Esophagus muscularis mucosa (tissue), 4 donors: ENCODE measurements around the gene CSH1. TPM values are rescaled to one million over a fixed set of nuclear protein-coding genes. Genes with fewer than 3 reads are reported as not detected.
A peak's percentile ranks its signal among the peaks of the same experiment; 100 is the strongest.

Experiments
- DNase-seq: peaks from one replicate; pipeline ENCODE4 v3.0.0-alpha.2; 2017; ENCODE audit errors: extremely low spot score
- H3K27ac ChIP-seq, 4 donors: fragments of 200-600 bp; sonication (generic); replicated peaks in 1 of 4; 1 replicate in 3 of 4; 2 replicates in 1 of 4; pipeline ENCODE4 v1.5.1; 2016 to 2019; ENCODE audit warnings: mild to moderate bottlenecking in 1 of 4
- H3K27me3 ChIP-seq, 4 donors: fragments of 200-600 bp; sonication (generic); one replicate each; pipeline versions ENCODE4 v1.5.1 to v1.6.0; 2016 to 2019
- H3K36me3 ChIP-seq, 4 donors: fragments of 200-600 bp; sonication (generic); one replicate each; pipeline ENCODE4 v1.5.1; 2016 to 2019
- H3K4me1 ChIP-seq, 4 donors: fragments of 200-600 bp; sonication (generic); one replicate each; pipeline ENCODE4 v1.5.1; 2016 to 2019
- H3K4me3 ChIP-seq, 4 donors: fragments of 200-600 bp; sonication (generic); 1 replicate in 2 of 4; 2 replicates in 2 of 4; pipeline ENCODE4 v1.5.1; 2016 to 2019; ENCODE audit warnings: mild to moderate bottlenecking in 4 of 4, moderate library complexity in 1 of 4
- H3K9me3 ChIP-seq, 4 donors: fragments of 200-600 bp; sonication (generic); 1 replicate in 3 of 4; 2 replicates in 1 of 4; pipeline ENCODE4 v1.5.1; 2016 to 2019
- EP300 ChIP-seq: sonication (generic); formaldehyde crosslinking; IDR thresholded peaks from one replicate; pipeline ENCODE4 v1.6.1; 2017; ENCODE audit warnings: antibody characterized with exemption
- POLR2A ChIP-seq: fragments of 450-650 bp; IDR thresholded peaks from one replicate; pipeline ENCODE4 v1.6.1; 2017; ENCODE audit warnings: antibody characterized with exemption, moderate library complexity, mild to moderate bottlenecking, low read depth
- POLR2AphosphoS5 ChIP-seq, 2 donors: sonication (generic); formaldehyde crosslinking; IDR thresholded peaks; one replicate each; pipeline ENCODE4 v1.6.1; 2017; ENCODE audit warnings: antibody characterized with exemption in 2 of 2
- WGBS: methylation state at CpG from one replicate; pipeline ENCODE4 v1.1.5; 2018; 5-methylcytosine and 5-hydroxymethylcytosine counted together
- intact Hi-C: fragments of 100-400 bp; cut with DNase I; formaldehyde crosslinking; loops from one replicate; pipeline ENCODE4 v1.15.1; 2023
- small RNA-seq, 3 donors: library from RNA; depleted of rRNA; stranded (forward); fragments of <200 nt; gene quantifications; one replicate each; pipeline ENCODE3, GENCODE V24; 2016
- total RNA-seq, 4 donors: library from RNA; depleted of rRNA; stranded (reverse); fragments of >200 nt; gene quantifications; one replicate each; pipeline versions ENCODE4 v1.1.0 to v1.2.1, GENCODE V29; 2016
- TF ChIP-seq, protein P1 (sequence below), 3 experiments: fragments of 200-600 bp in 2 of 3; fragments of 450-650 bp in 1 of 3; sonication (generic) in 2 of 3; IDR thresholded peaks; one replicate each; pipeline ENCODE4 v1.5.1; 2017 to 2019; ENCODE audit warnings: antibody characterized with exemption in 3 of 3, mild to moderate bottlenecking in 2 of 3, moderate library complexity in 1 of 3

CSH1 gene
- total RNA-seq, 4 donors from 2014 or later: not detected

DNA sequence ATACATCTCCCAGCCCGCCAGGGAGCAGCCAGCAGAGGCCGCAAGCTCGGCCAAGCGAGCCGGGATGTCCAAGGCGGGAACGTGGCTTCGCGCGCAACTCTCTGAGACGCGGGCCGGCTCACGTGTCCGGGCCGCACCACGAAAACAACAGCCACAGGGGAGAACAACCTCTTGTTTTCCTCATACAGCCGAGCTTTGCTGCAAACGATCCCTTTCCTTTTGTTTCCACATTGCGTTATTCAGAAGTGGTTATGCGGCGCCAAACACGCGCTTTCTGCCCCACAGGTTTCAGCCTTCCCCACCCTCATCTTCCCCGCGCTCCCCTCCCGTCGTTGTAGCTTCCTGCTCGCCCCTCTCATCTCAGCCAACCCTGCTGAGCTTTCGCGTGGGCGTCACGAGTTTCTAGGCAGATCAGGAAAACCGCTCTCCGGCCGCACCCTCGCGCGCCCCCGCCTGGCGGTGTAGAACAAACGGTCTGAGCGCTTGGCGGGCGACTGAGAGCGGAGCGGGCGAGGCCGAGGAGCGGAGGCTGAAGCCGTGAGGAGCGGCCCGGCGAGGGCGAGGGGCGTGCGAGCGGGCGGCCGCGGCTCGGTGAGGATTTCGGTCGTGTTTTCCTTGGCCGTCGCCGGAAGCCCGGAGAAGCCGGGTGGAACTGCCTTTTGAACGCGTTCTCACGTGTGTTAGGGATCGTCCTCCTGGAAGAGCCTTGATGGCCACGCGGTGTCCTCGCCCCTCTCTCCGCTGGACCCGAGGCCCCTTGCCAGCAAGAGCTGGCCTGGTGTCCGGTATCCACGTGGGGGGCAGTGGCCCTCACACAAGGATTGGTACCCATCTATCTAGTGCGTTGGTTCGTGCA lies 47.3 kb downstream of the CSH1 start:
- Histone ChIP-seq H3K36me3 (no peaks in the 10 kb centered on the region), H3K9me3 (no peaks in the 10 kb centered on the region), H3K4me1 (peaks cover 8 to 17% (median 16%) of the 10 kb centered on the region in 4 donors), H3K4me3 (peak overlapping the region; percentile 40 to 49 (median 44)), H3K27me3 (no peaks in the 10 kb centered on the region), H3K27ac (peak overlapping the region; percentile 60 to 77 (median 64))
- no peak for TF ChIP-seq POLR2A
- TF ChIP-seq, protein P1, sequence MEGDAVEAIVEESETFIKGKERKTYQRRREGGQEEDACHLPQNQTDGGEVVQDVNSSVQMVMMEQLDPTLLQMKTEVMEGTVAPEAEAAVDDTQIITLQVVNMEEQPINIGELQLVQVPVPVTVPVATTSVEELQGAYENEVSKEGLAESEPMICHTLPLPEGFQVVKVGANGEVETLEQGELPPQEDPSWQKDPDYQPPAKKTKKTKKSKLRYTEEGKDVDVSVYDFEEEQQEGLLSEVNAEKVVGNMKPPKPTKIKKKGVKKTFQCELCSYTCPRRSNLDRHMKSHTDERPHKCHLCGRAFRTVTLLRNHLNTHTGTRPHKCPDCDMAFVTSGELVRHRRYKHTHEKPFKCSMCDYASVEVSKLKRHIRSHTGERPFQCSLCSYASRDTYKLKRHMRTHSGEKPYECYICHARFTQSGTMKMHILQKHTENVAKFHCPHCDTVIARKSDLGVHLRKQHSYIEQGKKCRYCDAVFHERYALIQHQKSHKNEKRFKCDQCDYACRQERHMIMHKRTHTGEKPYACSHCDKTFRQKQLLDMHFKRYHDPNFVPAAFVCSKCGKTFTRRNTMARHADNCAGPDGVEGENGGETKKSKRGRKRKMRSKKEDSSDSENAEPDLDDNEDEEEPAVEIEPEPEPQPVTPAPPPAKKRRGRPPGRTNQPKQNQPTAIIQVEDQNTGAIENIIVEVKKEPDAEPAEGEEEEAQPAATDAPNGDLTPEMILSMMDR (IDR thresholded peaks at IDR 0.05): peak; percentile 65 to 83 (median 73)
- TF ChIP-seq POLR2AphosphoS5 (IDR thresholded peaks at IDR 0.05): peak; percentile 51 to 64
- TF ChIP-seq EP300: no peak
- peak; percentile 98 for DNase-seq
- WGBS: 28% methylated on average over 49 of the region's 82 CpGs
- intact Hi-C loops: no loop called here

DNA sequence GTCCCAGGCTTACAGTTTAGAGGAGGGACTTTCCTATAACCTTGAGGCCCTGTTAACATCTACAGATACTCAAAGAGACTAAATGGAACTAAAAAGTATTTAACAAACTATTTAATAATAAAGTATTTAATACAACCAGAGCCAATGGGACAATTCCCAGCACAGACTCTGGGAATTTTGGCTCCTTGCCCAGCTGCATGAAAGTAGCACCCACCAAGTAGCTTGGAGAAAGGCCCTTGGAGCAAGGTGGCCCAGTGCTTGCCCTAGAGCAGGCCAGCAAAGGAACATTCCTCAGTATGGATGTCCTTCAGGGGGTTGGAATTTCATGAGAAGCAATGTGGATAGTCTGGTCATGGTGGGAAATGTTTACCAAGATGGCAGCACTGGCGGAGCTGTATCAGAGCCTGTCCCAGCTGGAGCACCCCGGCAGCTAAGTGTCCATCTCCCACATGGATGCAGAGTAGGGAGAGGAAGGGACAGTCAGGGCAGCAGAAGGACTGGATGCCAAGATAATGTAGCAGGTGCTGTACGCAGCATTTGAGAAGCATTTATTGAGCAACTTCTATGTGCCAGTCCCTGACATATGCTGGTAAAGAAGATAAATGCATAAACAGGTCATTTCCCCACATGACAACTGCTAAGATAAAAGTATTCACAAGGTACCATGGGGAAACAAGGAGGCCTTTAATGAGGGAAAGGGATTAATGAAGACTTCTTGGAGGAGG lies 48.7 kb downstream of the CSH1 start:
- intact Hi-C loops: no loop called here
- no peak for TF ChIP-seq POLR2A
- TF ChIP-seq, protein P1 (IDR thresholded peaks at IDR 0.05): no peak
- WGBS: 65% methylated on average over 3 of the region's 3 CpGs
- Histone ChIP-seq H3K4me3 (no peak overlapping the region), H3K9me3 (no peaks in the 10 kb centered on the region), H3K27me3 (no peaks in the 10 kb centered on the region), H3K4me1 (peaks cover 15 to 26% (median 23%) of the 10 kb centered on the region in 4 donors), H3K27ac (no peak overlapping the region), H3K36me3 (no peaks in the 10 kb centered on the region)
- DNase-seq: no peak

DNA sequence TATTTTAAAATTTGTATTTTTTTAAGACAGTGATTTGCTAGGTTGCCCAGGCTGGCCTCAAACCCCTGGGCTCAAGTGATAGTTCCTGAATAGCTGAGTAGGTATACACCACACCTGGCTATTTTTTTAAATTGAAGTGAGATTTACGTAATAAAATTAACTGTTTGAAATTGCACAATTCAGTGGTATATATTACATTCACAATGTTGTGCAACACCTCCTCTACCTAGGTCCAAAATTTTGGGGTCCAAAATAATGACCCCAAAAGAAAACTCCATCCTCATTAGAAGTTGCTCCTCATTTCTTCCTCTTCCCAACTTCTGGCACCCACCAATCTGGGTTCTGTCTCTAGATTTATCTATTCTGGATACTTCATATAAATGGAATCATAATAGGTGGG lies 50.9 kb downstream of the CSH1 start:
- Histone ChIP-seq H3K9me3 (no peaks in the 10 kb centered on the region), H3K27ac (no peak overlapping the region), H3K36me3 (no peaks in the 10 kb centered on the region), H3K27me3 (no peaks in the 10 kb centered on the region), H3K4me1 (peaks cover 25 to 39% (median 34%) of the 10 kb centered on the region in 4 donors), H3K4me3 (no peak overlapping the region)
- DNase-seq: no peak
- TF ChIP-seq POLR2A: no peak
- TF ChIP-seq, protein P1 (IDR thresholded peaks at IDR 0.05): no peak
- no peak for TF ChIP-seq POLR2AphosphoS5 (IDR thresholded peaks at IDR 0.05)
- no peak for TF ChIP-seq EP300
- 32% methylated on average over 1 of the region's 1 CpG for whole genome bisulfite sequencing
- intact Hi-C loops: no loop called here

Small RNA genes within 50 kb of the gene (small RNA-seq; reads per million reads assigned to genes)
- gene AC040958.1 (0 reads per million in 3 donors), gene AC127029.1 (0 reads per million in 3 donors), gene GH1 (0 reads per million in 3 donors)

Other genes starting within 250 kb of the CSH1 start
- 10 to 100 TPM in 2 of 4 donors, 1 to 10 TPM in 2; 3.1 to 14.9 (median 8.0) TPM for gene LIMD2, start 196.4 kb downstream of the CSH1 start, total RNA-seq
- 10 to 100 TPM; 18.2 to 20.5 (median 20.1) TPM for gene STRADA, start 154.8 kb downstream of the CSH1 start, total RNA-seq
- gene CCDC47, start 123.0 kb downstream of the CSH1 start, total RNA-seq: 10 to 100 TPM; 47.3 to 60.7 (median 56.2) TPM
- 10 to 100 TPM; 80.4 to 93.9 (median 84.3) TPM for gene DDX42, start 122.4 kb downstream of the CSH1 start, total RNA-seq
- gene PSMC5, start 69.1 kb downstream of the CSH1 start, total RNA-seq: 100 to 1,000 TPM in 1 of 4 donors, 10 to 100 TPM in 3; 71.2 to 117 (median 92.1) TPM
- 10 to 100 TPM; 46.8 to 72.4 (median 56.2) TPM for gene FTSJ3, start 68.9 kb downstream of the CSH1 start, total RNA-seq
- gene SMARCD2, start 53.9 kb downstream of the CSH1 start, total RNA-seq: 100 to 1,000 TPM; 112 to 136 (median 127) TPM
- gene CSH2, start 22.9 kb downstream of the CSH1 start, total RNA-seq: not detected
- gene GH2, start 14.6 kb downstream of the CSH1 start, total RNA-seq: not detected
- not detected for gene CSHL1, start 14.7 kb upstream of the CSH1 start, total RNA-seq
- gene GH1, start 22.3 kb upstream of the CSH1 start, total RNA-seq: not detected
- gene CD79B, start 35.8 kb upstream of the CSH1 start, total RNA-seq: 1 to 10 TPM; 2.1 to 6.1 (median 5.8) TPM
- under 1 TPM; under 0.01 to 0.71 (median 0.20) TPM for gene SCN4A, start 76.3 kb upstream of the CSH1 start, total RNA-seq
- under 1 TPM in 3 of 4 donors, not detected in 1; 0.23 to 0.42 (median 0.39) TPM for gene PRR29, start 101.8 kb upstream of the CSH1 start, total RNA-seq
- 10 to 100 TPM; 22.4 to 75.1 (median 58.1) TPM for gene ICAM2, start 124.1 kb upstream of the CSH1 start, total RNA-seq
- gene ERN1, start 233.6 kb upstream of the CSH1 start, total RNA-seq: 10 to 100 TPM in 1 of 4 donors, 1 to 10 TPM in 3; 6.2 to 11.2 (median 9.3) TPM